Measurements from ENCODE around the gene FBRSL1. TPM values are rescaled to one million over a fixed set of nuclear protein-coding genes. Genes with fewer than 3 reads are reported as not detected.

The FBRSL1 gene
- total RNA-seq, 4 donors from 2014 or later = 13.8 to 31.5 (median 16.1) TPM

- no peaks in the 10 kb centered on the region for H3K4me1 ChIP-seq
- no peaks in the 10 kb centered on the region for H3K36me3 ChIP-seq
- TF ChIP-seq, protein P1, sequence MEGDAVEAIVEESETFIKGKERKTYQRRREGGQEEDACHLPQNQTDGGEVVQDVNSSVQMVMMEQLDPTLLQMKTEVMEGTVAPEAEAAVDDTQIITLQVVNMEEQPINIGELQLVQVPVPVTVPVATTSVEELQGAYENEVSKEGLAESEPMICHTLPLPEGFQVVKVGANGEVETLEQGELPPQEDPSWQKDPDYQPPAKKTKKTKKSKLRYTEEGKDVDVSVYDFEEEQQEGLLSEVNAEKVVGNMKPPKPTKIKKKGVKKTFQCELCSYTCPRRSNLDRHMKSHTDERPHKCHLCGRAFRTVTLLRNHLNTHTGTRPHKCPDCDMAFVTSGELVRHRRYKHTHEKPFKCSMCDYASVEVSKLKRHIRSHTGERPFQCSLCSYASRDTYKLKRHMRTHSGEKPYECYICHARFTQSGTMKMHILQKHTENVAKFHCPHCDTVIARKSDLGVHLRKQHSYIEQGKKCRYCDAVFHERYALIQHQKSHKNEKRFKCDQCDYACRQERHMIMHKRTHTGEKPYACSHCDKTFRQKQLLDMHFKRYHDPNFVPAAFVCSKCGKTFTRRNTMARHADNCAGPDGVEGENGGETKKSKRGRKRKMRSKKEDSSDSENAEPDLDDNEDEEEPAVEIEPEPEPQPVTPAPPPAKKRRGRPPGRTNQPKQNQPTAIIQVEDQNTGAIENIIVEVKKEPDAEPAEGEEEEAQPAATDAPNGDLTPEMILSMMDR (IDR thresholded peaks at IDR 0.05) = no peak
- TF ChIP-seq POLR2A (IDR thresholded peaks at IDR 0.05) (no peak), EP300 (IDR thresholded peaks at IDR 0.05) (no peak)
- 41 to 60% methylated on average over 19 to 28 of the region's 38 CpGs for WGBS, 2 donors
- H3K27ac ChIP-seq = no peak overlapping the region
- no peak for DNase-seq (ENCODE audit: low spot score in 2 of 2)
- H3K4me3 ChIP-seq = no peak overlapping the region
- peaks cover 0 to 19% of the 10 kb centered on the region in 2 donors for H3K27me3 ChIP-seq
- peaks cover 0 to 6% (median 0%) of the 10 kb centered on the region in 4 donors for H3K9me3 ChIP-seq
Measured at GRCh38 chr12:132456944-132457495, 32.9 kb upstream of the FBRSL1 start.

DNA sequence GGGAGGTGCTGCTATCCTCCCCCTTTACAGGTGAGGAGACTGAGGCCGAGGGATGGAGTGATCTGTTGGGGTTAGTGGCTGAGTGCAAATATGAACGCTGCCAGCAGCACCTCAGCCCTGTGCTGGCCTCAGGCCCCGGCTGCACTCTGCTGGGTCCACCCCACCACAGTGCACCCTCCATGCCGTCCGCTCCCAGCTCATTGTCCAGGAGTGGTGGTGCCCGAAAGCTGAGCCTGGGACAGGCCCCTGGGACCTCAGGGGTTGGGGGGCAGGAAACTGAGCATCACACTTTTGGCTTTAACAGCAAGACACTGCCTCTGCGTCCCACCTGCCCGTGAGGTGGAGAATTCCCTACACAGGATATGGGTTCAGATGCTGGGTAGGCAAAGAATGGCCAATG, 31.5 kb upstream of the FBRSL1 start:
- H3K36me3 ChIP-seq = no peaks in the 10 kb centered on the region
- H3K4me1 ChIP-seq = no peaks in the 10 kb centered on the region
- H3K4me3 ChIP-seq = no peak overlapping the region
- TF ChIP-seq EP300 (IDR thresholded peaks at IDR 0.05) = no peak
- TF ChIP-seq, protein P1 (IDR thresholded peaks at IDR 0.05) = no peak
- no peak for TF ChIP-seq POLR2A (IDR thresholded peaks at IDR 0.05)
- no peak for DNase-seq (ENCODE audit: low spot score in 2 of 2)
- no peak overlapping the region for H3K27ac ChIP-seq
- peaks cover 0 to 9% of the 10 kb centered on the region in 2 donors for H3K27me3 ChIP-seq
- H3K9me3 ChIP-seq = peaks cover 0 to 9% (median 0%) of the 10 kb centered on the region in 4 donors
- WGBS, 2 donors = 72 to 89% methylated on average over 7 to 8 of the region's 8 CpGs

GRCh38 chr12:132458846-132459641, 30.9 kb upstream of the FBRSL1 start:
- DNase-seq (ENCODE audit: low spot score in 2 of 2) = no peak
- WGBS, 2 donors = 61 to 76% methylated on average over 28 of the region's 28 CpGs
- no peaks in the 10 kb centered on the region for H3K36me3 ChIP-seq
- H3K27me3 ChIP-seq = peaks cover 0 to 4% of the 10 kb centered on the region in 2 donors
- no peak overlapping the region for H3K4me3 ChIP-seq
- TF ChIP-seq EP300 (IDR thresholded peaks at IDR 0.05) = no peak
- TF ChIP-seq, protein P1 (IDR thresholded peaks at IDR 0.05) = no peak
- TF ChIP-seq POLR2A (IDR thresholded peaks at IDR 0.05) = no peak
- H3K27ac ChIP-seq = no peak overlapping the region
- no peaks in the 10 kb centered on the region for H3K4me1 ChIP-seq
- H3K9me3 ChIP-seq = peaks cover 0 to 9% (median 0%) of the 10 kb centered on the region in 4 donors

GRCh38 chr12:132460571-132460970, 29.4 kb upstream of the FBRSL1 start:
- Histone ChIP-seq H3K4me3 (no peak overlapping the region), H3K36me3 (no peaks in the 10 kb centered on the region), H3K9me3 (peaks cover 0 to 9% (median 0%) of the 10 kb centered on the region in 4 donors), H3K27me3 (peaks cover 0 to 6% of the 10 kb centered on the region in 2 donors), H3K4me1 (no peaks in the 10 kb centered on the region), H3K27ac (no peak overlapping the region)
- WGBS, 2 donors = 74 to 76% methylated on average over 13 of the region's 13 CpGs
- TF ChIP-seq POLR2A (IDR thresholded peaks at IDR 0.05) (no peak), EP300 (IDR thresholded peaks at IDR 0.05) (no peak)
- TF ChIP-seq, protein P1 (IDR thresholded peaks at IDR 0.05) = no peak
- DNase-seq (ENCODE audit: low spot score in 2 of 2) = no peak

- Histone ChIP-seq H3K27ac (no peak overlapping the region), H3K27me3 (peaks cover 0 to 15% of the 10 kb centered on the region in 2 donors), H3K4me1 (no peaks in the 10 kb centered on the region), H3K9me3 (peaks cover 0 to 9% (median 0%) of the 10 kb centered on the region in 4 donors), H3K4me3 (no peak overlapping the region), H3K36me3 (no peaks in the 10 kb centered on the region)
- TF ChIP-seq, protein P1 (IDR thresholded peaks at IDR 0.05) = no peak
- TF ChIP-seq EP300 (IDR thresholded peaks at IDR 0.05) (no peak), POLR2A (IDR thresholded peaks at IDR 0.05) (no peak)
- no peak for DNase-seq (ENCODE audit: low spot score in 2 of 2)
- 82 to 89% methylated on average over 8 to 10 of the region's 10 CpGs for WGBS, 2 donors
Measured at GRCh38 chr12:132461526-132461925, 28.4 kb upstream of the FBRSL1 start.
